GM18511 (cell line): ENCODE data around the gene KRCC1.
"Not testable (repeated sequence)": the region's sequence is repeated elsewhere in the genome, so short reads cannot be mapped to it uniquely, and the experiment has no call there.

Experiments used
- ATAC-seq: cut with Tn5 transposase; IDR thresholded peaks from one replicate; pipeline ENCODE4 v1.9.1; 2021; ENCODE audit warnings: mild to moderate bottlenecking, moderate library complexity; ENCODE audit not compliant: unreplicated experiment

The KRCC1 gene

DNA sequence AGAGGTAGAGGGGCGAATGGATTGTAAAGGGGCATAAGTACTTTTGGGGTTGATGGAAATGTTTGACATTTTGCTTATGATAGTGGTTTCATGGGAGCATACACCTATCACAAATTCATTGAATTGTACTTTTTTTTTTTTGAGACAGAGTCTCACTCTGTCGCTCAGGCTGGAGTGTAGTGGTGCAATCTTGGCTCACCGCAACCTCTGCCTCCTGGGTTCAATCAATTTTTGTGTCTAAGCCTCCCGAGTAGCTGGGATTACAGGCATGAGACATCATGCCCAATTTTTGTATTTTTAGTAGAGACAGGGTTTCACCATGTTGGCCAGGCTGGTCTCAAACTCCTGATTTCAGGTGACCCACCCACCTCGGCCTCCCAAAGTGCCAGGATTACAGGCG is 10.0 kb downstream of the KRCC1 start:
- ATAC-seq, result not testable (repeated sequence)

- no peak for ATAC-seq
Observed at GRCh38 chr2:88042476-88042875, 13.1 kb downstream of the KRCC1 start.

DNA sequence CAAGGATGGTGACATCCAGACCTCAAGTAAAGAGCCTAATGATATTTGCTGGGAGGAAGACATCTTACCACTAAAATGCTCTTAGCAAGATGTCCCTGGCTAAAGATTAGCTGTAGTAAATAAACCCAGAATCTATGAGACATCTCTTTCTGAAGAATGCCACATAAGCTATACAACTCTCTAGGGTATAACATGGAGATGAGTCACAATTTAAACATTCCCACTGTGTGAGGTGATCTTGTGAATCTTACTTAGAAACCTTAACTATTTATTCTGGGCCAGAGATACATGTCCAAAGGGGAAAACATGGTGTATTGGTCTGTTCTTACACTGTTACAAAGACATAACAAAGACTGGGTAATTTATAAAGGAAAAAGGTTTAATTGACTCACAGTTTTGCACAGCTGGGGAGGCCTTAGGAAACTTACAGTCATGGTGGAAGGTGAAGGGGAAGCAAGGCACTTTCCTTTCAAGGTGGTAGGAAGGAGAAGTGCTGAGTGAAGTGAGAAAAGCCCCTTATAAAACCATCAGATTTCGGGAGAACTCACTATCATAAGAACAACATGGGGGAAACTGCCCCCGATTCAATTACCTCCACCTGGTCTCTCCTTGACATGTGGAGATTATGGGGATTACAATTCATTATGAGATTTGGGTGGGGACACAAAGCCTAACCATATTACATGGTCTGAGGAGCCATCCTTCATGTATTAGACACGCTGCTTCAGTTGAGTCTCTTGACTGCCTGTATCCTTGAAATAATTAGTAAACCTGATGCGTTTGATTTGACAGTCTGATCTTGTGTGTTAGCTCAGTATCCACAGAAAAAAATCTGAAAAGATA is 17.1 kb downstream of the KRCC1 start:
- ATAC-seq, result no peak

DNA sequence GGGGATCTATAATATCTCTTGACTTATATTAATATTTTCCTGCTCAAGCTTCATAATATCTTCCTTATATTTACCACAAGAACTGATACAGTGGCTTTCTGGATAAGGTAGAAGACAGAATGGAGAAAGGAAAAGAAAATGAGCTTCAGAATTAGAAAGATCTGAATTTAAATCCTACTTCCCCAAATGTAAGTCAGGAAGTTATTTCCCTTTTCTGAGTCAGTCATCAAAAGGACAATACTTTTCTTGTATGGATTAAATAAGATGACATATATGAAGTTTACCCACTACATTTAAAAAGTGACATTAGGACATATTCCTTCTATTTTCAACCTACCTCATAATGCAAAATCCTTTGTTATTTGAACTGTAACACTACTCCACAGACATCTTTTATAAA is 19.0 kb downstream of the KRCC1 start:
- no peak for ATAC-seq

DNA sequence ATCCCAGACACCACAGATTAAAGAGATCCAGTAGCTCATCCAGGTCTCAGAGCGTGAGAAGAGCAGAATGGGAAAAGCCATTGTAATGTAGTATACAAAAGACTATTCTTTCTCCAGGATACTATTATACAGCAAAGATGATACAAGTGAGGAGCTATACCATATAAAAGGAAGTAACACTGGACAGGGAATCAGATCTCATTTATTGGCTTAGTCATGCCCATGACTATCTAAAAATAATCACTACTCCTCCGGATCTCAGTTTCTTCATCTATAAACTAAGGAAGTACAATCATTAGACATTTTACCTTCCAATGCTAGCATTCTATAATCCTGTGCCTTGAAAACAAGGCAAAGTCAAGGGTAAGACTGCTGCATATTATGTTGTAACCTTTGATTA is 19.4 kb downstream of the KRCC1 start:
- ATAC-seq, result no peak

DNA sequence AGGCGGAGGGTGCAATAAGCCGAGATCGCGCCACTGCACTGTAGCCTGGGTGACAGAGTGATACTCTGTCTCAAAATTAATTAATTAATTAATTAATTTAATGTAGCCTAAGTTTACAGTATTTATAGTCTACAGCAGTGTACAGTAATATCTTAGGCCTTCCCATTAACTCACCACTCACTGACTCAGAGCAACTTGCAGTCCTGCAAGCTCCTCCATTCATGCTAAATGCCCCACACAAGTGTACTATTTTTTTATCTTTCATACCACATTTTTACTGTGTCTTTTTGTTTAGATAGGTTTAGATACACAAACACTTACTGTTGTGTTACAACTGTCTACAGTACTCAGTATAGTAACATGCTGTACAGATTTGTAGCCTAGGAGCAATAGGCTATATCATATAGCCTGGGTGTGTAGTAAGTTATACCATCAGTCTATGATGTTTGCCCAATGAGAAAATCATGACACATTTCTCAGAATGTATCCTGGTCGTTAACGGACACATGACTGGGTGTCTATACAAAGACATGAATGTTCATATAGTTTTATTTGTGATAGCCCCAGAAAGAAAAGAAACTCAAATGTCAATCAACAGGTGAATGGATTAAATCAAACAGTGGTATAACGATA is 23.4 kb downstream of the KRCC1 start:
- no peak for ATAC-seq

DNA sequence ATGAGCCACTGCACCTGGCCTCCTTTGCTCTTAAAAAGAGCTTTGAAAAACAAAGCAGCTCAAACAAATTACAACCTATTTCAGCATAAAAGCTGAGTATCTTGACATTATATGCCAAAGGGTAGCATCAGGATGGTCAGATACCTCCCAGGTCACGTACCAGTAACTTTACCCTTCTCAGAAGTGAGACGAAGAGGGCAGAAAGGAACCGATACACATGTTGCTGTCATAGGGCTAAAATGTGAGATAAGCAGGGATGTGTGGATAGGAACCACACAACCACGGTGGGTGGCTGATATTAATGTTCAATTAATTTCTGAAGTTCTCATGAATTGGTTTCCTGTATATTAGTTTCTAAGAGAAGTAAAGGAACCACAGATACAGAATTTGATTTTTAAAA is 26.7 kb downstream of the KRCC1 start:
- ATAC-seq, result no peak

- no peak for ATAC-seq
Observed at GRCh38 chr2:88027697-88028389, 27.7 kb downstream of the KRCC1 start.

DNA sequence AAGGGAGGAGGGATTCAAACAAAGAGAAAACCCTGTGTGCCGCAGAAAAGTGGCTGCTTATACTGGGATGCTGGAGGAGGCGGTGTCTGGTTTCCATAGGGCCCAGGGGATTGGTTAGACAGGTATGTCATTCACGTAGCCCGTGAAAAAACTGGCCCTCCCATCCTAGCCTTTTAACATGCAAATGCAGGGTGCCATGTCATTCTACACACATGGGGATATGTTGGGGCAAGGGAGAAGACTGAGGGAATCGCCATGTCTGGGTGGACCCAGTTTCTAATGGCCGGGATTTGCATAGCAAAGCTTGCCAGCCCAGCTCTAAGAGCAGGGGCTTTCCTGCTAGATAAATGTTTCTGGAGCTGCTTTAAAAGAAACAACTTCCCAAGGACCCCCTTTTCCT is 31.1 kb downstream of the KRCC1 start:
- ATAC-seq, result no peak

- ATAC-seq, result no peak
Observed at GRCh38 chr2:88022669-88022921, 33.0 kb downstream of the KRCC1 start.

GRCh38 chr2:88019985-88020384 is 35.6 kb downstream of the KRCC1 start:
- no peak for ATAC-seq

DNA sequence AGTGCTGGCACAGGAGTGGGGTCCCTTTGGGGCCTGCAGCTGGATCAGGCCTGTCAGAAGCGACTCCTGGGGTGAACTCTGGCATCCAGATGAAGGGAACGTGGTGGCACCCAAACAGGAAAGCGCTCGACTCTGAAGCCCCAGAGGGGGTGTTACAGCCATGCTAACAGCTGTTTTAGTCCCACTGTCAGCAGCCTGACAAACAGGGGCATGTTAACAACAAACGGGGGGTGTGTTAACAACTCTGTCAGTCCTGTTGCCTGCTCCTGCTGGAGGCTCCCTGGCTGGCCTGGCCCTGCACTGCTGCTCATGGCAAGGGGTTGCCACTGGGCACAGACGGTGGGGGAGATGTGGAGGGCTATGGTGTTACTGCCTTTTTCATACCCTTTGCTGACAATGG is 36.7 kb downstream of the KRCC1 start:
- no peak for ATAC-seq

DNA sequence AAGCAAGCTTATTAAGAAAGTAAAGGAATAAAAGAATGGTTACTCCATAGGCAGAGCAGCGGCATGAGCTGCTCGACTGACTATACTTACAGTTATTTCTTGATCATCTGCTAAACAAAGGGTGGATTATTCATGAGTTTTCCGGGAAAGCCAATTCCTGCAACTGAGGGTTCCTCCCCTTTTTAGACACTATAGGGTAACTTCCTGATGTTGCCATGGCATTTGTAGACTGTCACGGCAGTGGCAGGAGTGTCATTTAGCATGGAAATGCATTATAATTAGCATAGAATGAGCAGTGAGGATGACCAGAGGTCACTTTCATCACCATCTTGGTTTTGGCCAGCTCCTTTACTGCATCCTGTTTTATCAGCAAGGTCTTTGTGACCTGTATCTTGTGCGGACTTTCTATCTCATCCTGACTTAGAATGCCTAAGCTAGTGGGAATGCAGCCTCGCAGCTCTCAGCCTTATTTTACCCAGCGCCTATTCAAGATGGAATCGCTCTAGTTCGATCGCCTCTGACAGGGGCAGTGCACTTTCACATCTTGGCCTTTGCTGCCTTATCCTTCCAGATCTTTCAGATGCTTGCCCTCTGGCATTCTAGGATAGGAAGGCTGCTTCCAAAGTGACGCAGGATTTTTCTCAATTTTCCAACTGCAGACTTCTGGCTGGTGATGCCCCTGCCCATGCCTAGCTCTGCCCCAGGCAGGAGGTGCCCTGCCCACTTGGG is 37.3 kb downstream of the KRCC1 start:
- ATAC-seq, result not testable (repeated sequence)

GRCh38 chr2:88017780-88018038 is 37.9 kb downstream of the KRCC1 start:
- not testable (repeated sequence) for ATAC-seq

DNA sequence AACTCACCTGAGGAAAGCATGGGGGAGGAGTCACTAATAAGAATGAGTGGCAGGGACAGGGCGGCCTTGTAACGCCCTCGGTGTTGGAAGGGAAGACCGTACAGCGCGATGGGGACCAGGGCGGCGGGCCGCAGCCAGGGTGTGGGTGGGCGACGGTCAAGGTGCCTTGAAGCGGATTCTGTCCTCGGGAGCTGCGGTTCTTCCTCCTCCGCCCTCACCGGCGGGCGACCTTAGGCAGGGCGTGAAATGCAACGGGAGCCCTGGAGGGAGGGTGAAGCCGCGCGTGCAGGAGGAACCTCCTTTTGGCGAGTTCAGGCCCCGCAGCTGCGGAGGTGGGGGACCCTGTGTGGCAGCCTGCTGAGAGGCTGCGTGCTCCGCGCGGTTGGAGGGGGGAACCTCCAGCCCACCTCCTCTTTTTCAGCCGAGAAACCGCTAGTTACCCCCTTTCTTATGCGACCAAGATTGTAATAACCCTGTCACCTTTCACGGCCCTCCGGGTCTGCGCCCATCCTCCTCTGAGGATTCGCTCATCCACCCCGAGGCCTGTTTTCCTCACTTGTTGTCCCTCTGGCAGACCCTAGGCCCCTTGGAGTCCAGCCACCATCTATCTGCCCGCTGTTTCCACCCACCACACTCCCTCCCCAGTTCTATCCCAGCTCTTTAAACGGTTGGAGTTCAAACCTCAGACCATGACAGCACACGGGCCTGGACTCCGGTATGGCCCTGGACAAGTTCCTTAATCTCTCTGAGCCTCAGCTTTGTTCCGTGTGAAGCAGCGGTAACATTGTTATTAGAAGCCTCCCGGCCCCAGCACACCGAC is 38.4 kb downstream of the KRCC1 start:
- peak; percentile 76 for ATAC-seq

GRCh38 chr2:88016086-88016959 is 39.3 kb downstream of the KRCC1 start, which contains the start of gene RNU2-63P:
TSS of gene RNU2-63P (minus strand) at chr2:88016547.
- ATAC-seq, result peak; percentile 90

- ATAC-seq, result no peak
Observed at GRCh38 chr2:88011011-88011410, 44.6 kb downstream of the KRCC1 start.

- ATAC-seq, result no peak
Observed at GRCh38 chr2:88010136-88010535, 45.4 kb downstream of the KRCC1 start.

GRCh38 chr2:88006912-88007439 is 48.6 kb downstream of the KRCC1 start:
- ATAC-seq, result no peak

- ATAC-seq, result no peak
Observed at GRCh38 chr2:88005776-88006175, 49.8 kb downstream of the KRCC1 start.
